ENCODE measurements around the gene DUSP22. TPM values are rescaled to one million over a fixed set of nuclear protein-coding genes. Genes with fewer than 3 reads are reported as not detected.
"Not testable (repeated sequence)": the region's sequence is repeated elsewhere in the genome, so short reads cannot be mapped to it uniquely, and the experiment has no call there.

DUSP22 gene
- polyA plus RNA-seq, 10 donors, result 23.0 to 30.0 (median 26.7) TPM

GRCh38 chr6:363291-363690 is 71.0 kb downstream of the DUSP22 start:
- DNase-seq, result no peak

- no peak for DNase-seq
These were observed 71.6 kb downstream of the DUSP22 start for GRCh38 chr6:363909-364308.

GRCh38 chr6:364609-365540 is 72.6 kb downstream of the DUSP22 start:
- no peak for DNase-seq

- DNase-seq, result no peak
These were observed 73.5 kb downstream of the DUSP22 start for GRCh38 chr6:365835-366234.

- DNase-seq, result no peak
These were observed 74.4 kb downstream of the DUSP22 start for GRCh38 chr6:366389-367297.

GRCh38 chr6:367298-367794 is 75.1 kb downstream of the DUSP22 start:
- DNase-seq, result no peak

GRCh38 chr6:367891-368630 is 75.8 kb downstream of the DUSP22 start:
- no peak for DNase-seq

- DNase-seq, result no peak
These were observed 77.5 kb downstream of the DUSP22 start for GRCh38 chr6:369559-370431.

- DNase-seq, result no peak
These were observed 78.3 kb downstream of the DUSP22 start for GRCh38 chr6:370555-370954.

GRCh38 chr6:371851-372250 is 79.6 kb downstream of the DUSP22 start:
- DNase-seq, result not testable (repeated sequence)

GRCh38 chr6:372336-372911 is 80.1 kb downstream of the DUSP22 start:
- no peak for DNase-seq

- no peak for DNase-seq
These were observed 80.7 kb downstream of the DUSP22 start for GRCh38 chr6:373031-373430.

- DNase-seq, result no peak
These were observed 81.8 kb downstream of the DUSP22 start for GRCh38 chr6:373773-374724.

GRCh38 chr6:374956-375355 is 82.7 kb downstream of the DUSP22 start:
- no peak for DNase-seq

- no peak for DNase-seq
These were observed 84.7 kb downstream of the DUSP22 start for GRCh38 chr6:376827-377640.

GRCh38 chr6:377641-378020 is 85.3 kb downstream of the DUSP22 start:
- DNase-seq, result not testable (repeated sequence)

- DNase-seq, result no peak
These were observed 86.0 kb downstream of the DUSP22 start for GRCh38 chr6:378090-378957.

Measured in muscle of back (tissue), 11 donors.